ENCODE data around the gene FGD2. TPM values are rescaled to one million over a fixed set of nuclear protein-coding genes. Genes with fewer than 3 reads are reported as not detected.
A peak's percentile ranks its signal among the peaks of the same experiment; 100 is the strongest.

FGD2 gene
- total RNA-seq, 2 donors from 2014 or later = 9.1 to 9.3 TPM

- Mint-ChIP-seq H3K36me3 (no peaks in the 10 kb centered on the region), H3K27me3 (no peaks in the 10 kb centered on the region), H3K4me1 (ENCODE audit: low read depth in 2 of 2) (peaks cover 16 to 17% of the 10 kb centered on the region in 2 donors), H3K27ac (no peak overlapping the region), H3K9me3 (no peaks in the 10 kb centered on the region), H3K4me3 (no peak overlapping the region)
- ATAC-seq (no peak), DNase-seq (ENCODE audit: low spot score) (no peak)
Measured at GRCh38 chr6:37010402-37010892, 5.0 kb downstream of the FGD2 start.

DNA sequence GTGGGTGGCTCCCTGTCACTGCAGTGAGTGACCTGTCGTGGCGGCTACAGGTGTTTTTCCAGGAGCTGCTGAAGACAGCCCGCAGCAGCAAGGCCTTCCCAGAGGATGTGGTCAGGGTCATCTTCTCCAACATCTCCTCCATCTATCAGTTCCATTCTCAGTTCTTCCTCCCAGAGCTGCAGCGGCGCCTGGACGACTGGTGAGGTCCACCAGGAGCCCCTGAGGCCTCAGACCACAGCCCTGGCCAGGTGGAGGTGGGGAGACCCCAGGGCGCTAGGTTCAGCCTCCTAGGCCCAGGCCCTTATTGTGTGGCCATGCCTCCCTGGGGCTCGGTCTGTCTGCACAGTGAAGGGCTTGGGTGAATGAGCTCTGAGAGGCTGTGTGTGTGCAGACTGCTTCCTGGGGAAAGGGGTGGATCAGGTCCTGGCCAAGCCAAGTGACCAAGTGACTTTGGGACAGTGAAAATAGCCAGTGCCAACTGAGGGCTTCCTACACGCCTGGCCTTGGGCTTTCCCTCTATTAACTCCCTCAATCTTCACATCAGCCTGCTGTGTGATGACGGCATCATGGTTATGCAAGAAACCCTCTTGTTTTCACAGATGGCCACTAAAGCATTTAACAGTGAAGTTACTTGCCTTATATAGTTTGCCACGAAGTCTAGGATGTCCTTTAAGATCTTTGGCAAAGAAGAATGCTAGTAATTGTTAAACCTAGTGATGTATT lies 6.4 kb downstream of the FGD2 start:
- ATAC-seq (no peak), DNase-seq (ENCODE audit: low spot score) (no peak)
- H3K27me3 Mint-ChIP-seq = no peaks in the 10 kb centered on the region
- peaks cover 7 to 9% of the 10 kb centered on the region in 2 donors for H3K4me1 Mint-ChIP-seq (ENCODE audit: low read depth in 2 of 2)
- no peaks in the 10 kb centered on the region for H3K9me3 Mint-ChIP-seq
- no peaks in the 10 kb centered on the region for H3K36me3 Mint-ChIP-seq
- H3K27ac Mint-ChIP-seq = no peak overlapping the region
- no peak overlapping the region for H3K4me3 Mint-ChIP-seq

DNA sequence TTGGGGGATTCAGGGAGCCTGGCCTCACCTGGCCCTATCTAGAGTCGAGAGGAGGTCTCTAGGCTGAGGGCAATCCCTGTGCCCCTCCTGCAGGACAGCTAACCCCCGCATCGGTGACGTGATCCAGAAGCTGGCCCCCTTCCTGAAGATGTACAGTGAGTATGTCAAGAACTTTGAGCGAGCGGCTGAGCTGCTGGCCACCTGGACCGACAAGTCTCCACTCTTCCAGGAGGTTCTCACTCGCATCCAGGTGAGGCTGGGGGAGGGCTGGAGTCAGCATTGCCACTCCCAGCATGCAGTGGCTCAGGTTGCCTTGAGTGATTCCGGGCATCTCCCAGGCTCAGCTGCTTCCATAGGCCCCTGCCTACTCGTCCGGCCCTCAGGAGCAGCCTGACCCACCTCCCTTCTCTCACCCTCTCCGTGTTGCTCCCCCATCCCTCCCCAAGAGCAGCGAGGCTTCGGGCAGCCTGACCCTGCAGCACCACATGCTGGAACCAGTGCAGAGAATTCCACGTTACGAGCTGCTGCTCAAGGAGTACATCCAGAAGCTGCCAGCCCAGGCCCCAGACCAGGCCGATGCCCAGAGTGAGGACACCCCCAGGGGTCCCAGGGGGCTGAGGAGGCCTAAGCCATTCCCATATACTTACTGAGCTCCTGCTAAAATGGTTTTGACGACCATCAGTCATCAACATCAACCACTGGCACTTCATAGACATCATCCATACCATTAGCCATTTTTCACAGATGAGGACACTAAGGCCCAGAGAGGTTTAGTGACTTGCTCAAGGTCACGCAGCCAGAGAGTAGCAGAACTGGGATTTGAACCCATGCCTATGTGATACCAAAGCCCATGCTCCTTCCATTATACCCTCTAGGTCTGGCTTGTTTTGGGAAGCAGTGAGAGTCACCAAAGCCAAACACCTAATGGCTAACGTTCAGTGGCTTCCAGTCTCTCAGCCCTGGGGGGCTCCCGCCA lies 8.3 kb downstream of the FGD2 start:
- peaks cover 11 to 12% of the 10 kb centered on the region in 2 donors for H3K4me1 Mint-ChIP-seq (ENCODE audit: low read depth in 2 of 2)
- H3K9me3 Mint-ChIP-seq = no peaks in the 10 kb centered on the region
- DNase-seq (ENCODE audit: low spot score) (no peak), ATAC-seq (no peak)
- no peaks in the 10 kb centered on the region for H3K36me3 Mint-ChIP-seq
- H3K4me3 Mint-ChIP-seq = no peak overlapping the region
- no peak overlapping the region for H3K27ac Mint-ChIP-seq
- no peaks in the 10 kb centered on the region for H3K27me3 Mint-ChIP-seq

DNA sequence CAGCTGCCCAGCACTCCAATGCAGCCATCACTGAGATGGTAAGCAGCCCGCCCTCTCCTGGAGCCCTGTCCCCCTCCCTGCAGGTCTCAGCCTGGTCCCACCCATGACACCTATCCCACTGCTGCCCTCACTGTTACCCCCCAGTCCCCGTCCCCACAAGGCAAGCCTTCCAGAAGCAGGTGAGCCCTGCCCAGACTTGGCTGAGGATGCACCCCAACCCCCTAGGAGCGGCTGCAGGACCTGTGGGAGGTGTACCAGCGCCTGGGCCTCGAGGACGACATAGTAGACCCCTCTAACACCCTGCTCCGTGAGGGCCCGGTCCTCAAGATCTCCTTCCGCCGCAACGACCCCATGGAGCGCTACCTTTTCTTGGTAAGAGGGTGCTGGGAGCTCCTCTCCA lies 9.2 kb downstream of the FGD2 start:
- ATAC-seq (no peak), DNase-seq (ENCODE audit: low spot score) (no peak)
- Mint-ChIP-seq H3K36me3 (no peaks in the 10 kb centered on the region), H3K27me3 (no peaks in the 10 kb centered on the region), H3K4me1 (ENCODE audit: low read depth in 2 of 2) (peaks cover 20 to 21% of the 10 kb centered on the region in 2 donors), H3K27ac (no peak overlapping the region), H3K4me3 (no peak overlapping the region), H3K9me3 (no peaks in the 10 kb centered on the region)

DNA sequence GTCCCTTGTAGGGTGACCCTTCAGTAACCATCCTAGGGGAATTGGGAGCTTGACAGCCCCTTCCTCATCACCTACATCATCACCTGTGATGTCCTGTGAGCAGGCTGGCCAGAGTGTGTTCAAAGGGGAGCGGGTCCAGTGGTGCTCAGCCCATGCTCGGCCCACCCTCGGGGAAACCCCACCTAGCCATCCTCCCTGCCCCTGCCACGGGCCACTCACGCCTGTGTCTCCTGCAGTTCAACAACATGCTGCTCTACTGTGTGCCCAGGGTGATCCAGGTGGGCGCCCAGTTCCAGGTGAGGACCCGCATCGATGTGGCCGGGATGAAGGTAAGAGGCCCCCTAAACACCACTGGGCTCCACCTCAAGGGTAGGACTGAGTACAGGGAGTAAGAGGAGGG lies 10.1 kb downstream of the FGD2 start:
- Mint-ChIP-seq H3K4me3 (no peak overlapping the region), H3K27ac (peak overlapping the region in 1 of 2 donors; percentile 25), H3K9me3 (no peaks in the 10 kb centered on the region), H3K4me1 (ENCODE audit: low read depth in 2 of 2) (peaks cover 22 to 25% of the 10 kb centered on the region in 2 donors), H3K27me3 (no peaks in the 10 kb centered on the region), H3K36me3 (no peaks in the 10 kb centered on the region)
- ATAC-seq (no peak), DNase-seq (ENCODE audit: low spot score) (no peak)

DNA sequence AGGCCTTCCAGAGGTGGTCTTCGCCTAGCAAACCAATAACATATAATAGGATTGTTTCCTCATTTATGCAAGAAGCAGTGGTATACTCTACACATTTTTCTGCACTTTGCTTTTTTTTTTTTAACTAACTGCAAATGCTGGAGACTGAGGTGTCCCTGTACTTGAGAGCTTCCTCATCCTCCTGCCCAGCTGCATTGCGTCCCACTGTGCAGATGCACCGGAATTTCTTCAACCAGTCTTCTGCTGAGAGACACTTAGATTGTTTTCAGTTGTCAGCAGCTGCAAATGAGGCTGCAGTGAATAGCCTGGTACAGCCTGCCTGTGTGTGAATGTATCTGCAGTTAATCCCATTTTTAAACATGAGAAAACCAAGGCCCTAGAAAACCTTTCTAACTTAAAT lies 11.5 kb downstream of the FGD2 start:
- H3K4me3 Mint-ChIP-seq = no peak overlapping the region
- H3K9me3 Mint-ChIP-seq = no peaks in the 10 kb centered on the region
- ATAC-seq (no peak), DNase-seq (ENCODE audit: low spot score) (no peak)
- peaks cover 33 to 40% of the 10 kb centered on the region in 2 donors for H3K4me1 Mint-ChIP-seq (ENCODE audit: low read depth in 2 of 2)
- H3K27me3 Mint-ChIP-seq = no peaks in the 10 kb centered on the region
- H3K36me3 Mint-ChIP-seq = no peaks in the 10 kb centered on the region
- no peak overlapping the region for H3K27ac Mint-ChIP-seq

DNA sequence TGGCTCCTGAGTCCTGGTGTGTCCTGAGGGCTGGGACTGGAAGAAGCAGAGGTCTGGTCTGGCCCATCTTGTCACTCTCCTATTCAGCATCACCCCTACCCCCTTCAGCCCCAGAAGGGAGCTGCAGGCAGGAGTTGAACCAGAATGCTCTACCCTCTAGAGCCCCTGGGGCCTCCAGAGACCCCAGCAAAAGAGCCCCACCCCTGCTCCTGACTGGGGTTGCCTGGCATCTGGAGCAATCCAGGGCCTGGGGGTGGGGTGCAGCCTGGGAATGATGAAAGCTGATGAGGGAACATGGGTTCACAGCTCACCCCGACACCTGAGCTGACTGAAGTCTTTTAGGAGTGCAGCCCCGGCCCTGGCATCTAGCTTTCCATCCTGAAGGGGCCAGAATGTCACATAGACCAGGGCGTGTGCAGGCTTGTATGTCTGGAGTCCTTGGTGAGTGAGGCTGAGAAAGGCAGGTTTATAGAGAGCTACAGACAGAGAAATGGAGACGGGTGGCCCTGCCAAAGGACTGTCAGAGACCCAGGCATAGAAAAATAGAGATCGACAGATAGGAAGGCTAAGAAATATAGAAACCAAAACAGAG lies 12.2 kb downstream of the FGD2 start:
- ATAC-seq (no peak), DNase-seq (ENCODE audit: low spot score) (no peak)
- no peaks in the 10 kb centered on the region for H3K9me3 Mint-ChIP-seq
- H3K27ac Mint-ChIP-seq = peak overlapping the region; percentile 88 to 94
- no peaks in the 10 kb centered on the region for H3K36me3 Mint-ChIP-seq
- H3K4me1 Mint-ChIP-seq (ENCODE audit: low read depth in 2 of 2) = peaks cover 40 to 45% of the 10 kb centered on the region in 2 donors
- peak overlapping the region; percentile 6 for H3K4me3 Mint-ChIP-seq
- H3K27me3 Mint-ChIP-seq = no peaks in the 10 kb centered on the region

GRCh38 chr6:37018198-37019064 lies 13.0 kb downstream of the FGD2 start:
- ATAC-seq (peak; percentile 93 to 94), DNase-seq (ENCODE audit: low spot score) (peak; percentile 88)
- no peaks in the 10 kb centered on the region for H3K27me3 Mint-ChIP-seq
- H3K27ac Mint-ChIP-seq = peak overlapping the region; percentile 88 to 94
- H3K36me3 Mint-ChIP-seq = no peaks in the 10 kb centered on the region
- H3K4me1 Mint-ChIP-seq (ENCODE audit: low read depth in 2 of 2) = peaks cover 47 to 52% of the 10 kb centered on the region in 2 donors
- peak overlapping the region; percentile 6 for H3K4me3 Mint-ChIP-seq
- no peaks in the 10 kb centered on the region for H3K9me3 Mint-ChIP-seq

- ATAC-seq = no peak
- peaks cover 51 to 59% of the 10 kb centered on the region in 2 donors for H3K4me1 Mint-ChIP-seq (ENCODE audit: low read depth in 2 of 2)
Measured at GRCh38 chr6:37019065-37019450, 13.6 kb downstream of the FGD2 start.

GRCh38 chr6:37020381-37020780 lies 14.9 kb downstream of the FGD2 start:
- no peak overlapping the region for H3K4me3 Mint-ChIP-seq
- DNase-seq (ENCODE audit: low spot score) = no peak
- H3K9me3 Mint-ChIP-seq = no peaks in the 10 kb centered on the region
- no peaks in the 10 kb centered on the region for H3K36me3 Mint-ChIP-seq
- ATAC-seq = no peak
- peak overlapping the region; percentile 88 to 94 for H3K27ac Mint-ChIP-seq
- no peaks in the 10 kb centered on the region for H3K27me3 Mint-ChIP-seq
- peaks cover 62 to 71% of the 10 kb centered on the region in 2 donors for H3K4me1 Mint-ChIP-seq (ENCODE audit: low read depth in 2 of 2)

More at GRCh38 chr6:37019065-37019450, 13.6 kb downstream of the FGD2 start:
- H3K9me3 Mint-ChIP-seq = no peaks in the 10 kb centered on the region
- H3K27ac Mint-ChIP-seq = peak overlapping the region; percentile 88 to 94
- H3K4me3 Mint-ChIP-seq = peak overlapping the region; percentile 15
- no peak for DNase-seq (ENCODE audit: low spot score)
- no peaks in the 10 kb centered on the region for H3K36me3 Mint-ChIP-seq
- no peaks in the 10 kb centered on the region for H3K27me3 Mint-ChIP-seq

DNA sequence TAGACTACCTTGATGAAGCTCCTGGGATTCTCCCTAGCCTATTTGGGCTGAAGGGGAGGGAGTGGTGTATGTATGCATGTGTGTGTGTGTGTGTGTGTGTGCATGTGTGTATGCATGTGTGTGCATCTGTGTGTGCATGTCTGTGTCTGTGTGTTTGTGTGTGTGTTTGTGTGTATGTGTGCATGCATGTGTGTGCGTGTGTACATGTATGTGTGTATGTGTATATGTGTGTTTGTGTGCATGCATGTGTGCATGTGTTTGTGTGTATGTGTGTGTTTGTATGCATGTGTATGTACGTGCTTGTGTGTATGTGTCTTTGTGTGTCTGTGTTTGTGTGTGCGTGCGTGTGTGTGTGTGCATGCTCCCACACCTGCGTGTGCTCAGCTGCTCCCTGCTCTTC lies 15.4 kb downstream of the FGD2 start:
- Mint-ChIP-seq H3K27me3 (no peaks in the 10 kb centered on the region), H3K4me1 (ENCODE audit: low read depth in 2 of 2) (peaks cover 64 to 73% of the 10 kb centered on the region in 2 donors), H3K9me3 (no peaks in the 10 kb centered on the region), H3K27ac (peak overlapping the region; percentile 88 to 94), H3K36me3 (no peaks in the 10 kb centered on the region), H3K4me3 (peak overlapping the region; percentile 30)
- no peak for ATAC-seq
- no peak for DNase-seq (ENCODE audit: low spot score)

- peak overlapping the region; percentile 68 for H3K4me3 Mint-ChIP-seq
- peak; percentile 52 to 55 for ATAC-seq
- DNase-seq (ENCODE audit: low spot score) = peak; percentile 85
- no peaks in the 10 kb centered on the region for H3K9me3 Mint-ChIP-seq
- no peaks in the 10 kb centered on the region for H3K27me3 Mint-ChIP-seq
- H3K4me1 Mint-ChIP-seq (ENCODE audit: low read depth in 2 of 2) = peaks cover 70 to 78% of the 10 kb centered on the region in 2 donors
- H3K27ac Mint-ChIP-seq = peak overlapping the region; percentile 88 to 94
- no peaks in the 10 kb centered on the region for H3K36me3 Mint-ChIP-seq
Measured at GRCh38 chr6:37021356-37022129, 16.1 kb downstream of the FGD2 start.

Measured in natural killer cell treated with Interleukin-12 subunit alpha and Interleukin-12 subunit beta and Interleukin-15 and Interleukin-18, amount 100 ng/mL, for 72 hours (primary cell).